Cerebellar cortex (tissue), 1 donor: ENCODE measurements around the gene DNAH11.

Source experiments
- DNase-seq: peaks from one replicate; pipeline ENCODE4 v3.0.0-alpha.2; 2015; ENCODE audit warnings: low spot score

The DNAH11 gene

GRCh38 chr7:21886396-21886795, 343.6 kb downstream of the DNAH11 start:
- peak; percentile 35 for DNase-seq

- no peak for DNase-seq
Observed at GRCh38 chr7:21887353-21887752, 344.5 kb downstream of the DNAH11 start.

- peak; percentile 19 for DNase-seq
Observed at GRCh38 chr7:21887779-21888178, 344.9 kb downstream of the DNAH11 start.

- DNase-seq: peak; percentile 15
Observed at GRCh38 chr7:21891291-21891690, 348.5 kb downstream of the DNAH11 start.

GRCh38 chr7:21893401-21893800, 350.6 kb downstream of the DNAH11 start:
- DNase-seq: no peak

GRCh38 chr7:21898265-21898930, 355.6 kb downstream of the DNAH11 start:
- no peak for DNase-seq

- no peak for DNase-seq
Observed at GRCh38 chr7:21902240-21902639, 359.4 kb downstream of the DNAH11 start.

GRCh38 chr7:21903020-21903786, 360.4 kb downstream of the DNAH11 start:
- DNase-seq: no peak

GRCh38 chr7:21908746-21909145, 365.9 kb downstream of the DNAH11 start:
- DNase-seq: no peak

GRCh38 chr7:21910253-21910652, 367.4 kb downstream of the DNAH11 start:
- no peak for DNase-seq

GRCh38 chr7:21911341-21911875, 368.6 kb downstream of the DNAH11 start:
- DNase-seq: no peak

GRCh38 chr7:21912305-21912704, 369.5 kb downstream of the DNAH11 start:
- no peak for DNase-seq

GRCh38 chr7:21912931-21913780, 370.3 kb downstream of the DNAH11 start:
- no peak for DNase-seq

GRCh38 chr7:21914671-21915070, 371.8 kb downstream of the DNAH11 start:
- DNase-seq: no peak

GRCh38 chr7:21915140-21915539, 372.3 kb downstream of the DNAH11 start:
- DNase-seq: no peak

- no peak for DNase-seq
Observed at GRCh38 chr7:21916176-21916575, 373.3 kb downstream of the DNAH11 start.

- DNase-seq: no peak
Observed at GRCh38 chr7:21916629-21917028, 373.8 kb downstream of the DNAH11 start.

GRCh38 chr7:21918216-21918615, 375.4 kb downstream of the DNAH11 start:
- DNase-seq: no peak

GRCh38 chr7:21920936-21921335, 378.1 kb downstream of the DNAH11 start:
- no peak for DNase-seq

GRCh38 chr7:21922605-21923004, 379.8 kb downstream of the DNAH11 start:
- no peak for DNase-seq

- DNase-seq: no peak
Observed at GRCh38 chr7:21923658-21924057, 380.8 kb downstream of the DNAH11 start.

GRCh38 chr7:21926448-21926847, 383.6 kb downstream of the DNAH11 start:
- DNase-seq: no peak
